Thyroid gland (tissue), 4 donors: ENCODE results near the gene KCNRG.
"Not testable (repeated sequence)": the region's sequence is repeated elsewhere in the genome, so short reads cannot be mapped to it uniquely, and the experiment has no call there.

Experiments
- POLR2A ChIP-seq, 2 donors: fragments of 450-650 bp; IDR thresholded peaks; one replicate each; pipeline ENCODE4 v1.6.1; 2017; ENCODE audit warnings: antibody characterized with exemption in 2 of 2, mild to moderate bottlenecking in 2 of 2, moderate library complexity in 1 of 2
- TF ChIP-seq, protein P1 (sequence below), 6 experiments: fragments of 200-600 bp in 3 of 6; fragments of 450-650 bp in 3 of 6; sonication (generic) in 3 of 6; IDR thresholded peaks; one replicate each; pipeline ENCODE4 v1.5.1; 2016 to 2019; ENCODE audit warnings: antibody characterized with exemption in 6 of 6, mild to moderate bottlenecking in 2 of 6, inconsistent platforms in 1 of 6, moderate library complexity in 1 of 6

DNA sequence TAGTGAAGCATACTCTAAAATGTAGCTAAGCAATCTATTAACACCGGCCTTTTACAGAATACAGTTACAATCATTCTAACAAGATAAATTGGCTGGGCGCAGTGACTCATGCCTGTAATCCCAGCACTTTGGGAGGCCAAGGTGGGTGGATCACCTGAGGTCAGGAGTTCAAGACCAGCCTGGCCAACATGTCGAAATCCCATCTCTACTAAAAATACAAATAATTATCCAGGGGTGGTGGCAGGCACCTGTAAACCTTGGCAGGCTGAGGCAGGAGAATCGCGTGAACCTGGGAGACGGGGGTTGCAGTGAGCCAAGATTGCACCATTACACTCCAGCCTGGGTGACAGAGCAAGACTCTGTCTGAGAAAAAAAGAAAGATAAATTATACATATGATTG, 24.6 kb upstream of the KCNRG start:
- TF ChIP-seq, protein P1, sequence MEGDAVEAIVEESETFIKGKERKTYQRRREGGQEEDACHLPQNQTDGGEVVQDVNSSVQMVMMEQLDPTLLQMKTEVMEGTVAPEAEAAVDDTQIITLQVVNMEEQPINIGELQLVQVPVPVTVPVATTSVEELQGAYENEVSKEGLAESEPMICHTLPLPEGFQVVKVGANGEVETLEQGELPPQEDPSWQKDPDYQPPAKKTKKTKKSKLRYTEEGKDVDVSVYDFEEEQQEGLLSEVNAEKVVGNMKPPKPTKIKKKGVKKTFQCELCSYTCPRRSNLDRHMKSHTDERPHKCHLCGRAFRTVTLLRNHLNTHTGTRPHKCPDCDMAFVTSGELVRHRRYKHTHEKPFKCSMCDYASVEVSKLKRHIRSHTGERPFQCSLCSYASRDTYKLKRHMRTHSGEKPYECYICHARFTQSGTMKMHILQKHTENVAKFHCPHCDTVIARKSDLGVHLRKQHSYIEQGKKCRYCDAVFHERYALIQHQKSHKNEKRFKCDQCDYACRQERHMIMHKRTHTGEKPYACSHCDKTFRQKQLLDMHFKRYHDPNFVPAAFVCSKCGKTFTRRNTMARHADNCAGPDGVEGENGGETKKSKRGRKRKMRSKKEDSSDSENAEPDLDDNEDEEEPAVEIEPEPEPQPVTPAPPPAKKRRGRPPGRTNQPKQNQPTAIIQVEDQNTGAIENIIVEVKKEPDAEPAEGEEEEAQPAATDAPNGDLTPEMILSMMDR (IDR thresholded peaks at IDR 0.05): not testable (repeated sequence)
- TF ChIP-seq POLR2A (IDR thresholded peaks at IDR 0.05): not testable (repeated sequence)
